DOHH2 (cell line): ENCODE data around the gene ATAD2B.

ENCODE experiments used
- H3F3A ChIP-seq: fragments of 200-600 bp; sonication (generic), shearing (Covaris generic); 2 replicates; pipeline ENCODE4 v1.6.0; 2016; ENCODE audit warnings: antibody characterized with exemption, mild to moderate bottlenecking; ENCODE audit not compliant: control insufficient read depth, insufficient read depth
- H3K27ac ChIP-seq: fragments of 200-600 bp; sonication (generic); 2 replicates; pipeline ENCODE4 v1.5.1; 2014; ENCODE audit warnings: low read depth, mild to moderate bottlenecking, low read length, moderate library complexity
- H3K27me3 ChIP-seq: fragments of 200-600 bp; sonication (generic); 2 replicates; pipeline ENCODE4 v1.6.1; 2014; ENCODE audit warnings: mild to moderate bottlenecking, low read length, mixed read lengths; ENCODE audit not compliant: control insufficient read depth
- H3K36me3 ChIP-seq: fragments of 200-600 bp; sonication (generic); 2 replicates; pipeline ENCODE4 v1.6.1; 2014; ENCODE audit warnings: mild to moderate bottlenecking, low read length, moderate library complexity, mixed read lengths; ENCODE audit not compliant: control insufficient read depth
- H3K4me1 ChIP-seq: fragments of 200-600 bp; sonication (generic); 2 replicates; pipeline ENCODE4 v1.6.1; 2014; ENCODE audit warnings: mild to moderate bottlenecking, low read length, mixed read lengths; ENCODE audit not compliant: control insufficient read depth
- H3K4me2 ChIP-seq: fragments of 200-600 bp; sonication (generic); 2 replicates; pipeline ENCODE4 v1.6.0; 2014; ENCODE audit warnings: mild to moderate bottlenecking, low read length, moderate library complexity
- H3K4me3 ChIP-seq: fragments of 200-600 bp; sonication (generic); 2 replicates; pipeline ENCODE4 v1.5.1; 2014; ENCODE audit warnings: mild to moderate bottlenecking, low read length, mixed read lengths
- H3K79me2 ChIP-seq: fragments of 200-600 bp; sonication (generic); 2 replicates; pipeline ENCODE4 v1.6.1; 2014; ENCODE audit warnings: mild to moderate bottlenecking, low read length, mixed read lengths; ENCODE audit not compliant: control insufficient read depth
- H3K9me2 ChIP-seq: fragments of 200-600 bp; sonication (generic); replicated peaks from 2 replicates; pipeline ENCODE4 v1.6.1; 2014; ENCODE audit warnings: mild to moderate bottlenecking, low read length, mixed read lengths; ENCODE audit not compliant: control insufficient read depth
- H3K9me3 ChIP-seq: fragments of 200-600 bp; sonication (generic); 2 replicates; pipeline ENCODE4 v1.6.1; 2014; ENCODE audit warnings: antibody characterized with exemption, low read length, mixed read lengths; ENCODE audit not compliant: control insufficient read depth, insufficient read depth
- H4K20me1 ChIP-seq: fragments of 200-600 bp; sonication (generic); 2 replicates; pipeline ENCODE4 v1.6.0; 2014; ENCODE audit warnings: low read depth, mild to moderate bottlenecking, antibody characterized with exemption, low read length, moderate library complexity; ENCODE audit not compliant: control insufficient read depth, insufficient read depth
- EZH2phosphoT487 ChIP-seq: fragments of 200-600 bp; sonication (generic); IDR thresholded peaks from 2 replicates; pipeline ENCODE4 v1.6.1; 2017; ENCODE audit warnings: borderline replicate concordance, mild to moderate bottlenecking, antibody characterized with exemption, low read length, moderate library complexity, mixed read lengths
- TF ChIP-seq, protein P1 (sequence below): fragments of 200-600 bp; sonication (generic); IDR thresholded peaks from one replicate; pipeline ENCODE4 v1.5.1; 2014; ENCODE audit warnings: antibody characterized with exemption, mild to moderate bottlenecking, low read depth, low read length; ENCODE audit not compliant: poor library complexity, severe bottlenecking

The ATAD2B gene

DNA sequence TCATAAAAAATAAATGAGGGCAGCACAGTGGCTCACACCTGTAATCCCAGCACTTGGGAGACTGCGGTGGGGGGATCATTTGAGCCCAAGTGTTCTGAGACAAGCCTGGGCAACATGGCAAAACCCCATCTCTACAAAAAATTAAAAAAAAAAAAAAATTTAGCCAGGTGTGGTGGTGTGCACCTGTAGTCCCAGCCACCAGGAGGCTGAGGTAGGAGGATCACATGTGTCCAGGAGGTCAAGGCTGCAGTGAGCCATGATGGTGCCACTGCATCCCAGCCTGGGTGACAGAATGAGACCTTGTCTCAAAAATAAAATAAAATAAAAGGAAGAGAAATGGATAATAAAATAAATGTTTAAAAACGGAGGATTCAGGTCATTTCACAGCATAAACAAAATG is 113.5 kb downstream of the ATAD2B start:
- TF ChIP-seq EZH2phosphoT487: no peak
- TF ChIP-seq, protein P1, sequence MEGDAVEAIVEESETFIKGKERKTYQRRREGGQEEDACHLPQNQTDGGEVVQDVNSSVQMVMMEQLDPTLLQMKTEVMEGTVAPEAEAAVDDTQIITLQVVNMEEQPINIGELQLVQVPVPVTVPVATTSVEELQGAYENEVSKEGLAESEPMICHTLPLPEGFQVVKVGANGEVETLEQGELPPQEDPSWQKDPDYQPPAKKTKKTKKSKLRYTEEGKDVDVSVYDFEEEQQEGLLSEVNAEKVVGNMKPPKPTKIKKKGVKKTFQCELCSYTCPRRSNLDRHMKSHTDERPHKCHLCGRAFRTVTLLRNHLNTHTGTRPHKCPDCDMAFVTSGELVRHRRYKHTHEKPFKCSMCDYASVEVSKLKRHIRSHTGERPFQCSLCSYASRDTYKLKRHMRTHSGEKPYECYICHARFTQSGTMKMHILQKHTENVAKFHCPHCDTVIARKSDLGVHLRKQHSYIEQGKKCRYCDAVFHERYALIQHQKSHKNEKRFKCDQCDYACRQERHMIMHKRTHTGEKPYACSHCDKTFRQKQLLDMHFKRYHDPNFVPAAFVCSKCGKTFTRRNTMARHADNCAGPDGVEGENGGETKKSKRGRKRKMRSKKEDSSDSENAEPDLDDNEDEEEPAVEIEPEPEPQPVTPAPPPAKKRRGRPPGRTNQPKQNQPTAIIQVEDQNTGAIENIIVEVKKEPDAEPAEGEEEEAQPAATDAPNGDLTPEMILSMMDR: no peak
- no peak overlapping the region for H3K27ac ChIP-seq
- no peaks in the 10 kb centered on the region for H3K4me1 ChIP-seq
- H3K4me3 ChIP-seq: no peak overlapping the region
- H3K9me2 ChIP-seq: no peaks in the 10 kb centered on the region
- peaks cover 21% of the 10 kb centered on the region for H3K36me3 ChIP-seq
- H3K4me2 ChIP-seq: no peak overlapping the region
- no peaks in the 10 kb centered on the region for H3K27me3 ChIP-seq
- no peaks in the 10 kb centered on the region for H4K20me1 ChIP-seq
- peaks cover 7% of the 10 kb centered on the region; the same call in 1 of the 2 replicates for H3F3A ChIP-seq
- no peaks in the 10 kb centered on the region for H3K9me3 ChIP-seq
- no peaks in the 10 kb centered on the region for H3K79me2 ChIP-seq

DNA sequence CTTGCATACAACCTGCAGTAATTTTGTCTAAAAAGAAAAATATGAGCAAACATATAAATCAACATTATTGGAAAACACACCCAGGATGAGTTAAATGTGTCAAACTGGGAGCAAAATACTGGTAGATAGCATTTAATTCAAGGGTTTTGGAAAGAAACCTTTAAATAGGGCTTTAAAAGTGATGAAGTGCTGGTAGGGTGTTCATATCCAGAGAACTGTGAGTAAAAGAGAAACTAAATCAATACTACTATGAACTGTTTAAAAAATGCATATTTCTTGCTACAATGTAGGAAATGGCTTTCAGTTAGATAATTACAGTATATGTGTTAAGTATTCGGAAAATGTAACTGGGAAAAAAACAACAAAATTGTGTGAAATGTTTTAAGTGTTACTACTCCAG is 117.8 kb downstream of the ATAD2B start:
- H3K9me2 ChIP-seq: no peaks in the 10 kb centered on the region
- no peaks in the 10 kb centered on the region for H3K4me1 ChIP-seq
- H3K4me3 ChIP-seq: no peak overlapping the region
- no peak overlapping the region for H3K4me2 ChIP-seq
- no peaks in the 10 kb centered on the region for H3K79me2 ChIP-seq
- no peaks in the 10 kb centered on the region for H4K20me1 ChIP-seq
- H3F3A ChIP-seq: peaks cover 7% of the 10 kb centered on the region; the same call in 1 of the 2 replicates
- H3K9me3 ChIP-seq: no peaks in the 10 kb centered on the region
- no peak overlapping the region for H3K27ac ChIP-seq
- peaks cover 17% of the 10 kb centered on the region for H3K36me3 ChIP-seq
- TF ChIP-seq, protein P1: no peak
- TF ChIP-seq EZH2phosphoT487: no peak
- no peaks in the 10 kb centered on the region for H3K27me3 ChIP-seq

DNA sequence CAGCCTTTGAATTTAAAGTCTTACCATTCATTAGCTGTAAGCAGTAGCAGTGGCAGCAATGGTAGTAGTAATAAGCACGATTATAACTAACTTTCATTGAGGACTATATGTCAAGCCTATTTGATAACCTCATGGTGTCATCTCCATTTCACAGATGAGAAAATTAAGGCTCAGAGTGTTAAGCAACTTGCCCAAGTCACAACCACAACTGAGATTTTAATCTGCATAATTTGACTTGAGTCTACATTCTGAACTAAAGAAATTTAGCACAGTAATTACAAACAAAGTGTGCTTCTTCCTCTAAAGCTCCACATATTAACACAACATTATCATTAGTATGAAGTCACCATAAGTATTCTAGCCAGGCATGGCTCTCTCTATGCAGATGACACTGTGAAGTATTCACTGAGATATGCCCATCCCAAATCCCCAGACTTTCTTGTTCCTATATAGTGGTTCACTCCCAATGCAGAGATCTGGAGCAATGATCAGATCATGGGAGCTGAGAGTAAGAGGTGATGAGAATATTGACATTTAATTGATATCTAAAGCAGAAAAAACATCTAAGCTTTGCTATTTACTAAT is 120.2 kb downstream of the ATAD2B start:
- TF ChIP-seq EZH2phosphoT487: no peak
- TF ChIP-seq, protein P1: no peak
- Histone ChIP-seq H3K4me1 (no peaks in the 10 kb centered on the region), H3K79me2 (no peaks in the 10 kb centered on the region), H3K9me2 (no peaks in the 10 kb centered on the region), H3K4me3 (no peak overlapping the region), H3K36me3 (peaks cover 17% of the 10 kb centered on the region), H3K27ac (no peak overlapping the region), H3K4me2 (no peak overlapping the region), H3F3A (peaks cover 7% of the 10 kb centered on the region; the same call in 1 of the 2 replicates), H3K9me3 (no peaks in the 10 kb centered on the region), H4K20me1 (no peaks in the 10 kb centered on the region), H3K27me3 (no peaks in the 10 kb centered on the region)
